AG09319 (cell line): Measurements from ENCODE around the gene INKA2.
A peak's percentile ranks its signal among the peaks of the same experiment; 100 is the strongest.

Experiments used
- DNase-seq: peaks from one replicate; pipeline ENCODE4 v3.0.0-alpha.2; 2010; ENCODE audit warnings: low read depth; ENCODE audit errors: extremely low read depth
- TF ChIP-seq, protein P1 (sequence below): IDR thresholded peaks from 2 replicates; pipeline ENCODE4 v1.5.1; 2011; ENCODE audit warnings: low read depth, mild to moderate bottlenecking, inconsistent platforms, low read length, moderate library complexity

INKA2 gene

DNA sequence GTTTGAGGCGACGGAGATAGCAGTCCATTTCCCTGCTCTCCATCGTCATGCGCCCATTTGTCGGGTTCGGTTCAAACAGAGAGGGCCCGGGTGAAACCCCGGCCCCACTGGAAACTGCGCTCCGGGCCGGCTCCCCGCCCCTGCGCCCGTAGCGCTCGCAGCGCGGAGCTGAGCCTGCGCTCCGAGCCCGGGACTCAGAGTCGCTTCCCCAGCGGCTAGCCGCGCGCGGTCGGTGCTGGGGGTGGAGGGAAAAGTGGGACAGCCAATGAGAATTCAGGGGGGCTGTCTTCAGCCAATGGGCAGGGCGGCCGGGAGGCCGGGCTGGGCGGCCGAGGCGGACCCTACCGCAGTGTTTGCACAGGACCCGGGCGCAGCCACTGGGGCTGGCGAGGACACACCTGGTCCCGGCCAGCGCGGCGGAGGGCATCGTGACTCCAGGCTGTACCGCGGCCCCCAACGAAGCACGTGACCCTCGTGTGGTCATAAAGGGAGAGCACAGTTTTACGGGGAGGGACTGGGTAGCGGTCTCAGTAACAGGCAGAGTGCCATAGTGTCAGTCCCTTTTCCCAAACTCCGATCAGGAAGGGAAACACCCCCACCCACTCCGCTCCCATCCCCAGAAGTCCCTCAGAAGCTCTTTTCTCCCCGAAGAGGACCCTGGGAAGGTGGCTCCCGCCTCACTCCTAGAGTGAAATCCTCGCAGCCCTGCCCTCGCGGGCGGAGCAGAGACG lies at the start of gene INKA2:
INKA2 (minus strand) TSS at position 202 of the 731 bp plus-strand sequence; CDS start at position 49, 153 bp downstream.
- peak; percentile 30 for DNase-seq
- TF ChIP-seq, protein P1, sequence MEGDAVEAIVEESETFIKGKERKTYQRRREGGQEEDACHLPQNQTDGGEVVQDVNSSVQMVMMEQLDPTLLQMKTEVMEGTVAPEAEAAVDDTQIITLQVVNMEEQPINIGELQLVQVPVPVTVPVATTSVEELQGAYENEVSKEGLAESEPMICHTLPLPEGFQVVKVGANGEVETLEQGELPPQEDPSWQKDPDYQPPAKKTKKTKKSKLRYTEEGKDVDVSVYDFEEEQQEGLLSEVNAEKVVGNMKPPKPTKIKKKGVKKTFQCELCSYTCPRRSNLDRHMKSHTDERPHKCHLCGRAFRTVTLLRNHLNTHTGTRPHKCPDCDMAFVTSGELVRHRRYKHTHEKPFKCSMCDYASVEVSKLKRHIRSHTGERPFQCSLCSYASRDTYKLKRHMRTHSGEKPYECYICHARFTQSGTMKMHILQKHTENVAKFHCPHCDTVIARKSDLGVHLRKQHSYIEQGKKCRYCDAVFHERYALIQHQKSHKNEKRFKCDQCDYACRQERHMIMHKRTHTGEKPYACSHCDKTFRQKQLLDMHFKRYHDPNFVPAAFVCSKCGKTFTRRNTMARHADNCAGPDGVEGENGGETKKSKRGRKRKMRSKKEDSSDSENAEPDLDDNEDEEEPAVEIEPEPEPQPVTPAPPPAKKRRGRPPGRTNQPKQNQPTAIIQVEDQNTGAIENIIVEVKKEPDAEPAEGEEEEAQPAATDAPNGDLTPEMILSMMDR = no peak; the same call in 1 of the 2 replicates

DNA sequence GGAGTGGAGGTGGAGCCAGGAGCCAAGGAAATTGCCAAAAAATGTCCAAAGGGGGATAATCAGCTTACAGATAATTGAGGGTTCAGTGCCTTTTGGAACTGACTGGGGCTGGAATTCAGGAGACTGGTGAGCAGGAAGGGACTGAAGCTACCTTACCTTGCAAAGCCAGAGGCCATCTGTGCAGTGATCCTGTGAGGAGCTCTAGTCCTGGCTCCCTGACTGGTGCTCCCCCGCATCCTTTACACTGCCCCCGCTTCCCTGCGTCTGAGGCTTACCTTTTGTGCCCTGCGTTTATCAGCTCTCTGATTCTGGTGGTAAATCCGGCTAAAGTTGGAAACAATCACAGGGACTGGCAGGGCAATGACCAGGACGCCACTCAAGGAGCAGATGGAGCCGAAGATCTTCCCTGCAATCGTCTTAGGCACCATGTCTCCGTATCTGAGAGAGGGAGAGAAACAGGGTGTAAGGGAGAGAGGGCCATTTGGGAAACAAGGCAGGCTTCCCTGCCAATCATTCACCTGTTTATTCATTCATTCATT lies 47.5 kb upstream of the INKA2 start:
- no peak for DNase-seq
- TF ChIP-seq, protein P1 = no peak

DNA sequence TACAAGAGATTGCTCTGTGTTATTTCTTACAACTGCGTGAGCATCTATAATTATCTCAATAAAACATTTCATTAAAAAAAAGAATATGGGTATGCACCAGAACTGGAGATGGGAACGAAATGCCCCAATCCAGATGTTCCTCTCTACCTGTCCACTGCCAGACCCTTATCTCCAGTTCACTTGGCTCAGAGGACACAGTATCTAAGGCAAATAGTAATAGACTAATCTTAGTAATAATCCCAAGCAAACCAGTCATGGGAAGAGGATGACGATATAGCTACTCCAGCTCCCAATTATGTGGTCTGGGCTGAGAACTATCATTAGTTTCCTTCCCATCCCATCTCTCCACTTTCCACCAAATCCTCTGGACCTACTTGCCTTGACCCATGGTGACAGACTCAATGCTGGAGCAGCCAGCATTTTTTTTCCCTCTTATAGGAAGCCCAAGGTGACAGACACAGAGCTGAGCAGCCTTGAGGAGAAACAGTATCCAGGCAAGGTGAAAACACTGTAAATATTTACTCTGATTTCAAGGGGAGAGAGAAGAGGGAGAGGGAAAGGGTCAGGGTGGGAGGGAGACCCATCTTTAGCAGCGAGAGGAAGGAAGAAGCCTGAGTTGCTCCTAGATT lies 45.2 kb upstream of the INKA2 start:
- TF ChIP-seq, protein P1 = no peak
- no peak for DNase-seq

DNA sequence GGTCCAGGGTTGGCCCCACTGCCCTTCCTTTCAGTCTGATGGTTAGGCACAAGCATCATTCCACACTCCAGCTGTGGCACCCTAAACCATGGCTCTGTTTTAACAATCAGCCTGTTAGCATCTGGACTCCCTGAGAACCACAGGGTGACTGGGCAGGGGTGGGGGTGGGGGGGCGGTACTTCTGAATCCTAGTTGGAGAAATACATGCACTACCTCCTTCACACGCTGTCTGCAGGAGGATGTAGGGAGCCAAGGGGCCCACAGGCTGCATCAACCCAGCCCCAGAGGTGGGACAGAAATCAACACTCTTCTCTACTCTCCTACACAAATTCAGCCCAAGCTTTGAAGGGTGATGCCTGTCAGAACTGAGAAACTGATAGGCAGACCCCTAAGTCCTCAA lies 40.4 kb upstream of the INKA2 start:
- TF ChIP-seq, protein P1 = no peak
- DNase-seq = no peak

DNA sequence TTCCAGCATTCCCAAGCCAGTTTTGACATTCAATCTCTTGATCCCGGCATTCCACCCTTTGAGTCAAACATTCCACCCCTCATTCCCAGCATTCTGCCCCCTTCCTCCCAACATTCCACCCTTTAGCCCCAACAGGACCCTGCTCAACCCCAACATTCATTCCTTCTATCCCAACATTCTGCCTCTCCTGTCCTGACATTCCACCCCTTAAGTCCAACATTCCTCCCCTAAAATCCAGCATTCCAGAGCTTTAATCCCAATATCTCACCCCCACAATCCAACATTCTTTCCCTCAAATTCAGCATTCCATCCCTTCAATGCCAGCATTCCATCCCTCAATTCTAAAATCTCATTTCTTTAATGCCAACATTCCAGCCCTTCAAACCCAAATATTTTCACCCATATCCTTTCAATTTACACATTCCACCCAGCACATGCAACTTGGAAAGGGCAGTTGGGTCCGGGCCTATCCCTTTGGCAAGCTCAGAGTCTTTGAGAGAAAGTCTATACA lies 39.4 kb upstream of the INKA2 start:
- DNase-seq = no peak
- TF ChIP-seq, protein P1 = no peak

DNA sequence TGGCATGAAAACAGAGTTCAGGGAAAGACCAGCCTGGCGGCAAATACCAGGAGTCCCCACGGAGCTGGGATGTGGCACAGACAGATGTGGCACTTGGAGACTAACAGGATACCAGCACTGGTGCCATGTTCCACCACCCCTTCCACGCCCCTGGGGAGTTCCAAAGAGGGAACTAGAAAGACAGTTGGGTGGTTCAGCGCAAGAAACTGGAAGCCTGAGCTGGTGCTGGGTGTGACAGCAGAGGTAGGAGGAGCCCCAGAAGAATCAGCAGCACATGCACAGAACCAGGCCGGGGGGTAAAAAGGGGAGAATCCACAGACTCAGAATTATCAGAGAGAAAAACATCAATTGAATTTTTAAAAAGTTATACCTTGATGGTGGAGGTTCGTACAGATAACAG lies 38.9 kb upstream of the INKA2 start:
- TF ChIP-seq, protein P1 = no peak
- no peak for DNase-seq

DNA sequence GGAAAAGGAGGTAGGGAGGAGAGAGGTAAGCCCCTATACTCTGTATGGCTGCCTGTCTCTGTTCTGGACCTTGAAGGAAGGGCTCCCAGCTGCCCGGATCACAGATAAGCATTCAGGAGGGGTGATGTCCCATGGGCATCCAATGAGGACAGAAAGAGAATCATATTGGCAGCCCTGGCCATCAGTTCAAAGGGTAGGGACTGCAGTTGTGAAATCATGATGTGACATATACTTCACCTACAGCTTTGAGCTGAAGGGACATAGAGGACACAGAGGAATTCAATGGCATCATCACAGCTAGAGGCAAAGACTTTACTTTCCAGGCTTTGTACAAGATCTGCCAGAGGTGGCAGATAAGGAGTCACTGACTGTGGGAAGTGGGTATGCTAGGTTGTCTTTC lies 38.1 kb upstream of the INKA2 start:
- TF ChIP-seq, protein P1 = no peak
- DNase-seq = no peak
